ENCODE measurements around the gene VPS4A.

DNA sequence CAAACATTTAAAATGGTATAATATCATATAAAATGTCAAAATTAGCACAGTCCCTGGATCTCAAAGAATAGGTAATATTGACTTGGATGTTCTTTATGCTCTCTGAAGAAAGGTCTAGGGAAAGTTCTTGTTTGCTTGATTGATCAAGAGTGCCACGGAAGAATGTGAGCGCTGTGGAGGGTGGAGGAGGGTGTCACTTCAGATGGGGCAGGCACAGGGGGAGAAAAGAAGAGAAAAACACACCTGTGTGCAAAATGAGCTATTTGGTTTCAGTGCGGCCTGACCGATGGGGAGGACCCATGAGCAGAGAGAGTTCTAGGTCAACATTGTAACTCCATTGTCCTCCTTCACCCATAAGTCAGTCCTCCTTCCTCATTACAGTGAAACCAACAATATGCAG is 8.8 kb upstream of the VPS4A start:
- TF ChIP-seq, protein P1, sequence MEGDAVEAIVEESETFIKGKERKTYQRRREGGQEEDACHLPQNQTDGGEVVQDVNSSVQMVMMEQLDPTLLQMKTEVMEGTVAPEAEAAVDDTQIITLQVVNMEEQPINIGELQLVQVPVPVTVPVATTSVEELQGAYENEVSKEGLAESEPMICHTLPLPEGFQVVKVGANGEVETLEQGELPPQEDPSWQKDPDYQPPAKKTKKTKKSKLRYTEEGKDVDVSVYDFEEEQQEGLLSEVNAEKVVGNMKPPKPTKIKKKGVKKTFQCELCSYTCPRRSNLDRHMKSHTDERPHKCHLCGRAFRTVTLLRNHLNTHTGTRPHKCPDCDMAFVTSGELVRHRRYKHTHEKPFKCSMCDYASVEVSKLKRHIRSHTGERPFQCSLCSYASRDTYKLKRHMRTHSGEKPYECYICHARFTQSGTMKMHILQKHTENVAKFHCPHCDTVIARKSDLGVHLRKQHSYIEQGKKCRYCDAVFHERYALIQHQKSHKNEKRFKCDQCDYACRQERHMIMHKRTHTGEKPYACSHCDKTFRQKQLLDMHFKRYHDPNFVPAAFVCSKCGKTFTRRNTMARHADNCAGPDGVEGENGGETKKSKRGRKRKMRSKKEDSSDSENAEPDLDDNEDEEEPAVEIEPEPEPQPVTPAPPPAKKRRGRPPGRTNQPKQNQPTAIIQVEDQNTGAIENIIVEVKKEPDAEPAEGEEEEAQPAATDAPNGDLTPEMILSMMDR (IDR thresholded peaks at IDR 0.05): no peak
- TF ChIP-seq, protein P2, sequence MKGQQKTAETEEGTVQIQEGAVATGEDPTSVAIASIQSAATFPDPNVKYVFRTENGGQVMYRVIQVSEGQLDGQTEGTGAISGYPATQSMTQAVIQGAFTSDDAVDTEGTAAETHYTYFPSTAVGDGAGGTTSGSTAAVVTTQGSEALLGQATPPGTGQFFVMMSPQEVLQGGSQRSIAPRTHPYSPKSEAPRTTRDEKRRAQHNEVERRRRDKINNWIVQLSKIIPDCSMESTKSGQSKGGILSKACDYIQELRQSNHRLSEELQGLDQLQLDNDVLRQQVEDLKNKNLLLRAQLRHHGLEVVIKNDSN (IDR thresholded peaks at IDR 0.05; ENCODE audit: borderline replicate concordance, low read depth): no peak
- no peak for TF ChIP-seq FOXM1 (IDR thresholded peaks at IDR 0.05; ENCODE audit: low read depth)
- TF ChIP-seq FOSL2 (IDR thresholded peaks at IDR 0.05; ENCODE audit: borderline replicate concordance, low read depth): no peak
- no peak for TF ChIP-seq EZH2phosphoT487 (IDR thresholded peaks at IDR 0.05; ENCODE audit: borderline replicate concordance, low read depth)
